HFF-Myc (cell line): ENCODE data around the gene TELO2.

Source experiments
- DNase-seq: peaks from one replicate; pipeline ENCODE4 v3.0.0-alpha.2; 2011; ENCODE audit warnings: low read depth; ENCODE audit errors: extremely low read depth
- H3K4me3 ChIP-seq: replicated peaks from 2 replicates; pipeline ENCODE4 v1.5.1; 2011; ENCODE audit warnings: low read depth, mild to moderate bottlenecking, control low read depth, low read length
- CTCF ChIP-seq: IDR thresholded peaks from 2 replicates; pipeline ENCODE4 v1.5.1; 2012; ENCODE audit warnings: mild to moderate bottlenecking, low read depth, low read length, control low read depth; ENCODE audit errors: missing control alignments

Gene TELO2

GRCh38 chr16:1505073-1505844 lies 12.1 kb downstream of the TELO2 start:
- no peak for TF ChIP-seq CTCF
- no peak overlapping the region for H3K4me3 ChIP-seq
- DNase-seq, result no peak

GRCh38 chr16:1505912-1506311 lies 12.8 kb downstream of the TELO2 start:
- no peak for DNase-seq
- no peak for TF ChIP-seq CTCF
- no peak overlapping the region for H3K4me3 ChIP-seq

- no peak overlapping the region for H3K4me3 ChIP-seq
- no peak for DNase-seq
- TF ChIP-seq CTCF, result no peak
Observed at GRCh38 chr16:1506494-1507213, 13.5 kb downstream of the TELO2 start.

GRCh38 chr16:1508494-1509187 lies 15.5 kb downstream of the TELO2 start:
- no peak for DNase-seq
- H3K4me3 ChIP-seq, result no peak overlapping the region
- TF ChIP-seq CTCF, result no peak

- no peak for DNase-seq
- TF ChIP-seq CTCF, result no peak
- H3K4me3 ChIP-seq, result no peak overlapping the region
Observed at GRCh38 chr16:1509307-1510221, 16.4 kb downstream of the TELO2 start.

GRCh38 chr16:1510272-1510671 lies 17.1 kb downstream of the TELO2 start:
- no peak overlapping the region for H3K4me3 ChIP-seq
- TF ChIP-seq CTCF, result no peak
- DNase-seq, result no peak
